C4-2B (cell line): ENCODE results near the gene RPS6KA4.

ENCODE experiments used
- CTCF ChIP-seq: fragments of 450-650 bp; conservative IDR thresholded peaks from 2 replicates; pipeline ENCODE4 v1.5.1; 2017; ENCODE audit warnings: mild to moderate bottlenecking
- ZFX ChIP-seq: fragments of 450-650 bp; IDR thresholded peaks from 2 replicates; pipeline ENCODE4 v1.6.1; 2017

- TF ChIP-seq CTCF (no peak), ZFX (no peak)
Observed at GRCh38 chr11:64347193-64347867, 11.6 kb upstream of the RPS6KA4 start.
